Transverse colon (tissue), 4 donors: ENCODE results near the gene AQP4. TPM values are rescaled to one million over a fixed set of nuclear protein-coding genes. Genes with fewer than 3 reads are reported as not detected.

Source experiments
- DNase-seq: peaks from one replicate; pipeline ENCODE4 v3.0.0-alpha.2; 2019
- H3K27ac ChIP-seq, 4 donors: fragments of 200-600 bp; sonication (generic); 2 replicates each; pipeline ENCODE4 v1.5.1; 2016 to 2018; ENCODE audit warnings: inconsistent platforms in 4 of 4
- H3K27me3 ChIP-seq: fragments of 200-600 bp; sonication (generic); 2 replicates; pipeline ENCODE4 v1.5.1; 2017; ENCODE audit warnings: inconsistent platforms
- H3K36me3 ChIP-seq, 4 donors: fragments of 200-600 bp; sonication (generic); 2 replicates each; pipeline ENCODE4 v1.5.1; 2017 to 2019; ENCODE audit warnings: inconsistent platforms in 4 of 4
- H3K4me1 ChIP-seq, 4 donors: fragments of 200-600 bp; sonication (generic); 2 replicates each; pipeline ENCODE4 v1.5.1; 2017 to 2020; ENCODE audit warnings: inconsistent platforms in 4 of 4
- H3K4me3 ChIP-seq, 4 donors: fragments of 200-600 bp; sonication (generic); 1 replicate in 1 of 4; 2 replicates in 3 of 4; pipeline versions ENCODE4 v1.5.1 to v1.6.1; 2017 to 2019; ENCODE audit warnings: inconsistent platforms in 4 of 4
- H3K9me3 ChIP-seq, 2 donors: fragments of 200-600 bp; sonication (generic); 2 replicates each; pipeline ENCODE4 v1.5.1; 2017 to 2019; ENCODE audit warnings: inconsistent platforms in 2 of 2
- CTCF ChIP-seq, 5 experiments: fragments of 200-600 bp in 3 of 5; fragments of 450-650 bp in 2 of 5; sonication (generic) in 3 of 5; IDR thresholded peaks; 1 replicate in 2 of 5; 2 replicates in 3 of 5; pipeline ENCODE4 v1.5.1; 2016 to 2017; ENCODE audit warnings: antibody characterized with exemption in 5 of 5, inconsistent platforms in 3 of 5, mild to moderate bottlenecking in 2 of 5, moderate library complexity in 1 of 5
- EP300 ChIP-seq: sonication (generic); formaldehyde crosslinking; IDR thresholded peaks from one replicate; pipeline ENCODE4 v1.6.1; 2017; ENCODE audit warnings: antibody characterized with exemption, low read depth
- POLR2A ChIP-seq: fragments of 450-650 bp; IDR thresholded peaks from one replicate; pipeline ENCODE4 v1.6.1; 2016; ENCODE audit warnings: antibody characterized with exemption, mild to moderate bottlenecking, moderate library complexity
- POLR2AphosphoS5 ChIP-seq, 3 donors: sonication (generic); formaldehyde crosslinking; IDR thresholded peaks; one replicate each; pipeline ENCODE4 v1.6.1; 2016; ENCODE audit warnings: antibody characterized with exemption in 3 of 3
- WGBS, 2 donors: methylation state at CpG; one replicate each; pipeline ENCODE4 v1.1.5; 2018; ENCODE audit warnings: low coverage in 1 of 2; 5-methylcytosine and 5-hydroxymethylcytosine counted together
- in situ Hi-C, 4 donors: fragments of 200-750 bp; cut with MboI; loops; one replicate each; pipeline versions ENCODE4 v1.15.0 to v1.15.1; 2017; ENCODE audit warnings: low sequenced_read_pairs in 3 of 4, low pct_ligation_motif_present in 1 of 4, low pct_unique_long_range_greater_than_20kb in 1 of 4
- intact Hi-C: fragments of 100-400 bp; cut with DNase I; formaldehyde crosslinking; loops from one replicate; pipeline ENCODE4 v1.15.1; 2023; ENCODE audit warnings: low total_unique reads
- total RNA-seq, 4 donors: library from RNA; depleted of rRNA; stranded (reverse); fragments of >200 nt; gene quantifications; one replicate each; pipeline ENCODE4 v1.1.0, GENCODE V29; 2016

AQP4 gene
- total RNA-seq, 4 donors from 2014 or later: 2.2 TPM; not detected in 3

GRCh38 chr18:26806224-26806623 lies 59.3 kb downstream of the AQP4 start:
- H3K27me3 ChIP-seq: no peaks in the 10 kb centered on the region
- no peaks in the 10 kb centered on the region for H3K4me1 ChIP-seq
- TF ChIP-seq POLR2AphosphoS5 (IDR thresholded peaks at IDR 0.05): no peak
- no peak for TF ChIP-seq POLR2A
- no peak for TF ChIP-seq CTCF (IDR thresholded peaks at IDR 0.05)
- no peak for TF ChIP-seq EP300
- H3K9me3 ChIP-seq: no peaks in the 10 kb centered on the region
- in situ Hi-C loops: loop anchor here in 2 of 4 donors (10.0 to 25.0 kb wide), 2 partner anchors 199 to 781 kb away; no protein-coding TSS in a partner anchor
- no peak for DNase-seq
- H3K36me3 ChIP-seq: no peaks in the 10 kb centered on the region
- H3K4me3 ChIP-seq: no peak overlapping the region
- intact Hi-C loops: no loop called here
- no peak overlapping the region for H3K27ac ChIP-seq
- 50 to 81% methylated on average over 1 of the region's 1 CpG for WGBS, 2 donors

- 0 to 25% methylated on average over 1 of the region's 1 CpG for WGBS, 2 donors
- no peaks in the 10 kb centered on the region for H3K27me3 ChIP-seq
- H3K4me3 ChIP-seq: no peak overlapping the region
- in situ Hi-C loops (loop anchor here in 2 of 4 donors (10.0 to 25.0 kb wide), 2 partner anchors 200 to 783 kb away; no protein-coding TSS in a partner anchor), intact Hi-C loops (no loop called here)
- TF ChIP-seq POLR2A (no peak), CTCF (IDR thresholded peaks at IDR 0.05) (peak in 2 of 5 experiments; percentile 14 to 30), POLR2AphosphoS5 (IDR thresholded peaks at IDR 0.05) (no peak)
- DNase-seq: no peak
- no peak overlapping the region for H3K27ac ChIP-seq
- no peaks in the 10 kb centered on the region for H3K9me3 ChIP-seq
- H3K4me1 ChIP-seq: no peaks in the 10 kb centered on the region
- H3K36me3 ChIP-seq: no peaks in the 10 kb centered on the region
Observed at GRCh38 chr18:26804519-26804918, 61.0 kb downstream of the AQP4 start.

GRCh38 chr18:26803643-26804042 lies 61.9 kb downstream of the AQP4 start:
- Histone ChIP-seq H3K27ac (no peak overlapping the region), H3K9me3 (no peaks in the 10 kb centered on the region), H3K4me1 (no peaks in the 10 kb centered on the region), H3K27me3 (no peaks in the 10 kb centered on the region), H3K36me3 (no peaks in the 10 kb centered on the region), H3K4me3 (no peak overlapping the region)
- DNase-seq: no peak
- intact Hi-C loops: no loop called here
- TF ChIP-seq CTCF (IDR thresholded peaks at IDR 0.05) (no peak), EP300 (no peak), POLR2AphosphoS5 (IDR thresholded peaks at IDR 0.05) (no peak), POLR2A (no peak)
- in situ Hi-C loops: loop anchor here in 2 of 4 donors (10.0 to 25.0 kb wide), 2 partner anchors 201 to 784 kb away; no protein-coding TSS in a partner anchor

- Histone ChIP-seq H3K27me3 (no peaks in the 10 kb centered on the region), H3K36me3 (no peaks in the 10 kb centered on the region), H3K4me3 (no peak overlapping the region), H3K4me1 (no peaks in the 10 kb centered on the region), H3K9me3 (no peaks in the 10 kb centered on the region), H3K27ac (no peak overlapping the region)
- intact Hi-C loops: no loop called here
- TF ChIP-seq POLR2AphosphoS5 (IDR thresholded peaks at IDR 0.05) (no peak), POLR2A (no peak), CTCF (IDR thresholded peaks at IDR 0.05) (no peak), EP300 (no peak)
- in situ Hi-C loops: loop anchor here in 2 of 4 donors (10.0 to 25.0 kb wide), 2 partner anchors 202 to 785 kb away; no protein-coding TSS in a partner anchor
- 59 to 80% methylated on average over 2 to 4 of the region's 4 CpGs for WGBS, 2 donors
- DNase-seq: no peak
Observed at GRCh38 chr18:26802330-26803200, 62.9 kb downstream of the AQP4 start.
